Body of pancreas (tissue), 4 donors: ENCODE results near the gene BACE1.

Source experiments
- CTCF ChIP-seq, 7 experiments: fragments of 450-650 bp in 4 of 7; fragments of 200-600 bp in 3 of 7; sonication (generic) in 3 of 7; IDR thresholded peaks; one replicate each; pipeline ENCODE4 v1.5.1; 2016 to 2019; ENCODE audit warnings: antibody characterized with exemption in 7 of 7
- POLR2A ChIP-seq, 3 donors: fragments of 450-650 bp; IDR thresholded peaks; one replicate each; pipeline ENCODE4 v1.6.1; 2016; ENCODE audit warnings: antibody characterized with exemption in 3 of 3, mild to moderate bottlenecking in 2 of 3

GRCh38 chr11:117287668-117288067 lies 28.4 kb downstream of the BACE1 start:
- TF ChIP-seq POLR2A (IDR thresholded peaks at IDR 0.05) (no peak), CTCF (IDR thresholded peaks at IDR 0.05) (no peak)
